HG02623 (cell line): ENCODE measurements around the gene SH3GL3.

Source experiments
- ATAC-seq: cut with Tn5 transposase; IDR thresholded peaks from one replicate; pipeline ENCODE4 v1.9.1; 2021; ENCODE audit warnings: moderate library complexity; ENCODE audit not compliant: unreplicated experiment

The SH3GL3 gene

DNA sequence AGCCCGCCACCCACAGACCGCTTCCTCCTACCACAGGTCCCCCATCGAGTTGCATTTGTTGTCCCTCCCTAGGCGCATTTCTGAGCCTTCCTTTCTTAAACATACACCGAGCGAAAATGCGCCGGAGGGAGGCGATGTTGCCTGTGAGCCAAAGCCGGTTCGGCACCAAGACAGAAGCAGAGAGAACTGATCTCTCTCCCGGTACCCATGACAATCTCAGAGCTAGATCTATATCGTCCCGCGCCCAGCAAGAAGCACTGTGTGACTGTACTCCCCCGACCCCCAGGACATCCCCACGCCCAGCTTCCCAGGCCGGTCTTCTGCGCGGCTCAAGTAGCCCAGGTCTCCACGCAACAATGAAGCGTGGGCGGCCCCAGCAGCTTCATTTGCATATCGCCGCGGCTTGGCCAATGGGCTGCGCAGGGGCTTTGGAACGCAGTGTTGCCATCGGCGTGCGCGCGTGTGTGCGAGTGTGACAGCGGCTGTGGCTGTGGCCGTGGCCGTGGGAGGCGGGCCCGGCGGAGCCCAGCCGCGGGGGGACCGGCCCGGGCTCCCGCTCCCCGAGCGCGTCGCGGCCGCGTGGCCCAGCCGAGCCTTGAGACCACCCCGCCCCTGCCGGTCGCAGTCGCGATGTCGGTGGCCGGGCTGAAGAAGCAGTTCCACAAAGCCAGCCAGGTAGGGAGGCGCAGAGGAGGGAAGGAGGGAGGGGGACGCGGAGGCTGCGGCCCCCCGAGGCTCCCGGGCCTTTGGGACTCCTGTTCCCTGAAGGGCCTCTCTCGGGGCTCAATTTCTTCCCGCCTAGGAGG lies at the start of gene SH3GL3:
Gene SH3GL3, plus strand, starts transcription at position 438 of the 806 bp plus-strand sequence. Its CDS starts 193 bp downstream, at position 631.
- ATAC-seq, result no peak

- no peak for ATAC-seq
Measured at GRCh38 chr15:83398626-83399025, 48.5 kb upstream of the SH3GL3 start.

- no peak for ATAC-seq
Measured at GRCh38 chr15:83404121-83404520, 43.0 kb upstream of the SH3GL3 start.

GRCh38 chr15:83410532-83410931 lies 36.6 kb upstream of the SH3GL3 start:
- no peak for ATAC-seq

- ATAC-seq, result no peak
Measured at GRCh38 chr15:83413054-83413719, 34.0 kb upstream of the SH3GL3 start.

DNA sequence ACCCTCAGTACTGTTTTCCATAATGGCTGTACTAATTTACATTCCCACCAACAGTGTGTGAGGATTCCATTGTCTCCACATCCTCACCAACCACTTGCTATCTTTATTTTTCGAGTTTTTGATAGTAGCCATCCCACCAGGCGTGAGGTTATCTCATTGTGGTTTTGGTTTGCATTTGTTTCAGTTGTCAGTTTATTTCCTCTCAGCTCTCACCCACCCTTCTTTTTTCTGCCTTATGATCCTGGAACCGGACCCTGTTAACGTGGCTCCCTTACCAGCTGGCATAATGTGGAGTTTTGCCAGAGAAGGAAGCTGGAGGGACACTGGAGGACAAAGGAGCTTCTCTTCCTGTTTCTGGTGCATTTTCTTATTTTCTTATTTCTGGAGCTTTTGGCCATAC lies 25.1 kb upstream of the SH3GL3 start:
- no peak for ATAC-seq

GRCh38 chr15:83422541-83422940 lies 24.6 kb upstream of the SH3GL3 start:
- no peak for ATAC-seq

- no peak for ATAC-seq
Measured at GRCh38 chr15:83424101-83424500, 23.0 kb upstream of the SH3GL3 start.

DNA sequence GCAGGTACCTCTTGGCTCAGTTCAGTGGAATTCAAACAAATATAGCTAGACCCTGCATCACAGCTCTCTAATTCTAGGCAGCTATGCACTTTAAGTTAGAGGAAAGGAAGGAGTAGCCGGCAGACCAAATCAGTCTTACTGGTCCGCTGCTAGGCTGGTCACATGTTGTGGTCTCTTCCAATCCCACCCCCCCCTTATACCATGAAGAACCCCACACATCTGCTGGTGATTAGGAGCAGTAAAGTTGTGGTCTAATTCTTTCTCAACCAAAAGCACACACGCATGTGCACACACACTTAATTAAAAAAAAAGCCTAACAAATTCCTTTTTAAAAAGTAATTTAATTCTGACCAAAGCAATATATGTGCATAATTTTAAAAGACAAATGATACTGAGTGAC lies 16.7 kb upstream of the SH3GL3 start:
- ATAC-seq, result no peak

- no peak for ATAC-seq
Measured at GRCh38 chr15:83431521-83431920, 15.6 kb upstream of the SH3GL3 start.

DNA sequence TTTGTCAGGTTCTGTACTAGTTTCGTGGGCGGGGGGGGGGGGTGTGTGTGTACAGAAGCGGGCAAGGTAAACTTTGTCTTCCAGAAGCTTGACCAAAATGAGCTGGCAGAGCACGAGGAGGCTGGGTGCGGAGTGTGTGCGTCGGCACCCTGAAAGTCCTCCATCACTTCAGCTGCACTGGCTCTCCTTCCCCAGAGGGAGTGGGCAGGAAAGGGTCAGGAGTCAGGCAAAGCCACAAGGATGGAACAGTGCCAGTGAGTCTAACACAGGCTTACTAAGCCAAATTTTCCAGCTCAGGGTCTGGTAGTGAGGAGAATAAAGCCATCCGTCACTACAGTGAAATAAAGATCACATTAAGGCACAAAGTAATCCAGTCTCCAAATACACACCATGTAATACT lies 11.9 kb upstream of the SH3GL3 start:
- ATAC-seq, result no peak

DNA sequence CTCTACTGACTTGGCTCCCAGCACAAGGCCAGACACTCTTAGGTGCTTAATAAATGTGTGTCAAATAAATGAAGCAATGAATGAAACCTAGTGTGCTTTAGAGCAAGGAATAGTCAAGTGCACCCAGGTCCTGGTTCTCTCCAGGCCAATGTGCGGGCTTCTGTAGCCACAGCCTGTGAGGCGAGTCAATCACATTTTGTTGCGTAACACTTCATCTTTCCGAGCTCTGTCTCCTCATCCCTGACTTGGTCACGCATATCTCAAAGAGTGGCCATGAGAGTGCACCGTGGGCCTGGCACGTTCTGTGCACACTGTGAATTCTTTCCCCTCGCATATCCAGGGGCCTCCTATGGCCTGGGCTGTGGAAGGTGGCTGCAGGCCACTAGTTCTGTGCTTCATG lies 11.4 kb upstream of the SH3GL3 start:
- no peak for ATAC-seq

DNA sequence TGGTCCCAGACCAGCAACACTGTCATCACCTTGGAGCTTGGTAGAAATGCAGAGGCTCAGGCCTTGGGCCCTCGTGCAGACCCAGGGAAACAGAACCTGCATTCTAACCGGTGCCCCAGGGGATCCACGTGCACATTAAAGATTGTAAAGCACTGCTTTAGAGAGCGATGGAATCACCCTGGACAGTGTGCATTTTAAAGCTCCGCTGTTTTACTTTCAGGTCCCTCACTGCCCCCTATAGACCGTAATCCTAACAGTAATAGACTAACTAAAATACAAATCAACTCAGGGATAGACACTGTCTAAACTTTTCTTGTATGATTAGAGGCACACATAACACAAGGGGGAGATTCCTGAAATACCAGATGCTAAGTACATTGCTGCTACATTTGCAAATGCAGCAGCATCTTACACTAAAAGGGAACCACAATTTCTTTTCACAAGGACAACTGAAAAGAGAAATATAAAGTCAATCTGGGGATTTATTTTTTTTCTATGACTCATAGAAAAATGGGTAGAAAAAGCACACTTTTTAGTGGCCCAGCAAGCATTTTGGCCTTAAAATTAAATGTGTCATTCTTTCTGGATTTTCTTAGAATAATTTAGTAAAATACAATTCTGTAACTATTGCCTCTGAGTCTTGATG lies 10.5 kb upstream of the SH3GL3 start:
- ATAC-seq, result no peak

DNA sequence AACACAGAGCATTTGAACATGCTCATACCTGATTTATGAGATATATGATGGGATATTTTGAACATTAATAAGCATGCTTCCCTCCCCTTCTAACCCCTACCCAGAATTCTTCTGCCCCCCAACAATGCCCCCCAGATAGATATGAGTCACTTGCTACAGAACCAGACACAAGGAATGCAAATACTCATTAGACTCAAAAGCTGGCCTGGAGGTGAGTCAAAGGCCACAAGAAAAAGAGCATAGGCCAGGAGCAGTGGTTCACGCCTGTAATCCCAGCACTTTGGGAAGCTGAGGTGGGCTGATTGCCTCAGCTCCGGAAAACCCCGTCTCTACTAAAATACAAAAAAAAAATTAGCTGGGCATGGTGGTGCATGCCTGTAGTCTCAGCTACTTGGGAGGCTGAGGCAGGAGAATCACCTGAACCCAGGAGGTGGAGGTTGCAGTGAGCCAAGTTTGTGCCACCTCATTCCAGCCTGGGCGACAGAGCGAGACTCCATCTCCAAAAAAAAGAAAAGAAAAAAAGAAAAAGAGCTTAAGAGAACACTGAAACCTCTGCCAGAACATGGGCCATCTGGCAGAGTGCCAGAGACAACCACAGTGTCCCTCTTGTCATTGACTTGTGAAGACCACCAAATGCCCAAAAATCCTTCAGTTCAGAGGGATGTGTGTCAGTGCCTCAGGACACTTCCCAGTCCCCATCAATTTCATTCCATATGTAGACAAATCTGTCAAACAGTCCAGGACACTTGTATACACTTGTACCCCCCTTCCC lies 3.9 kb upstream of the SH3GL3 start:
- no peak for ATAC-seq

- no peak for ATAC-seq
Measured at GRCh38 chr15:83444936-83445335, 2.2 kb upstream of the SH3GL3 start.

DNA sequence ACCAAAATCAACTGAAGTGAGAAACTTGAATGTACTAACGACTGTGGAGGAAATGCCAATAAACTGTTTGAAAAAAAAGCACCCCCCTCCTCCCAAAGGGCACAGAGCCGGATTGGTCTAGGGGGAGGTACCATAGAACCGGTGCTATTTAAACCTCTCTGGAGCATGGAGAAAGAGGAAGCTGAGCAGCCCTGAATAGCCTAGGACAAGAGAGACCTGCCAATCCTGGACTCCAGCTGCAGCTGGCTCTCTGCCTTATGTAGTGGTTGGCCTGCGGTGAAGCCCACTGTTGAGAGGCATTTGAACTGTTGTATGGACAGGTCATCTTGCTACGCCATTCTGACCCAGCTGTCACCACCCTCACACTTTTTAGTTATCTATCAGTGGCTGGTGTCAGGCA lies 1.5 kb upstream of the SH3GL3 start:
- ATAC-seq, result no peak

DNA sequence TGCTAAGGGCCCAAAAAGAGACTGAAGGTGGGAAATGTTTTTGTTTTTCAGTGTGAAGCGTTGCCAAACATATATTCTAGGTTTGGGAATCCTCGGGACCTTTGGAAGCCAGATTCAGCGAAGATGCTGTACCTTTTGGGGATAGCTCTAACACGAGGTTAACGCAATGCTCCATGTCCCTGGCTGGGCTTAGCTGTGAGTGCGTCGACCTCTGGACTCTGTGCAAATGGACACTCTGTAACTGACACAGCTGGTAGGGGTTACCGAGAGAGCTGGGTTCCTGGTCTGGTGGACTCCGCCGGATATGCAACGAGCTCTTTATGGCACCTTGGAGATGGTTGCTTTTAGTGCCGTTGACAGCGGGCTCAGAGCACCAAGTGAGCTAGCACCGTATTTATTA lies 724 bp upstream of the SH3GL3 start:
- ATAC-seq, result no peak

- no peak for ATAC-seq
Measured at GRCh38 chr15:83449250-83449671, 2.1 kb downstream of the SH3GL3 start.

DNA sequence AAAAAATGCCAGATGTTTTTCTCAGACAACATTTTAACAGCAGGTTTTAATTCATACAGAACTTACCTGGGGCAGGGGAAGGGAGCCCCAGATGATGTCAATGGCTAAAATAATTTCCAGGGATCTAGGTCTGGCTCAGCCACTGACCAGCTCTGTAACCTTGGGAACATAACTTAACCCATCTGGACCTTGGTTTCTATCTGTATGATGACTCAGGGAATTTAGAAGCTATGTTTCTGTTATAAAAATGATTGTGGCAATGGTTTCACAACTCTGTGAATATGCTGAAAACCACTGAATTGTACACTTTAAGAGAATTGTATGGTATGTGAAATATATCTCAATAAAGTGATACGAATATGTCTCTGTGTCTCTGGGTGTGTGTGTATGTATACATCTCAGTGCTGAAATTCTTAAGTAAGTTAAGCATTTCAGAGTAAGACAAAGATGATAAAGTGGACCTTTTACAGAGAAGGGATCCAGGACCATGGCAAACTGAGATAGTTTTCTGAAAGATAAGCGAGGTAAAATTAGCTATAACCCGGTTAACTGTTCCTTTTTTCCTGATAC lies 2.9 kb downstream of the SH3GL3 start:
- ATAC-seq, result no peak

- ATAC-seq, result no peak
Measured at GRCh38 chr15:83457149-83457548, 10.0 kb downstream of the SH3GL3 start.

GRCh38 chr15:83458381-83458780 lies 11.2 kb downstream of the SH3GL3 start:
- ATAC-seq, result no peak
